ENCODE results near the gene FKBP10. TPM values are rescaled to one million over a fixed set of nuclear protein-coding genes. Genes with fewer than 3 reads are reported as not detected.
A peak's percentile ranks its signal among the peaks of the same experiment; 100 is the strongest.

The FKBP10 gene
- total RNA-seq, 2 experiments from 2014 or later, result not detected

- no peak for TF ChIP-seq CTCF (IDR thresholded peaks at IDR 0.05)
- no peak for ATAC-seq (ENCODE audit: poor library complexity)
- H3K4me1 ChIP-seq (ENCODE audit: insufficient read depth, low read length), result peaks cover 24% of the 10 kb centered on the region
- peaks cover 37% of the 10 kb centered on the region for H3K4me1 Mint-ChIP-seq (ENCODE audit: low read depth)
- peak overlapping the region; percentile 53 for H3K4me3 ChIP-seq (ENCODE audit: low read length)
- peaks cover 0 to 5% of the 10 kb centered on the region in 2 experiments for H3K9me3 ChIP-seq (ENCODE audit: control insufficient read depth in 1 of 2, insufficient read depth in 1 of 2, low read length in 2 of 2)
- intact Hi-C loops (cut with DNase I, micrococcal nuclease), result loop anchor here in 1 of 2 experiments (5.0 kb wide), 1 partner anchor 49 kb away; no protein-coding TSS in a partner anchor
- ChIA-PET POLR2A (interaction anchor here (1.7 to 1.9 kb wide), 2 partner anchors 25 to 96 kb away, joined by 7 to 8 read pairs; no protein-coding TSS in a partner anchor), CTCF (interaction anchor here (0.9 to 2.3 kb wide), 2 partner anchors 16 to 26 kb away, joined by 3 to 11 read pairs; partner anchors contain the start of gene P3H4)
- H3K9me3 Mint-ChIP-seq, result no peaks in the 10 kb centered on the region
- no peaks in the 10 kb centered on the region for H3K36me3 ChIP-seq (ENCODE audit: insufficient read depth, low read length)
- H3K4me3 Mint-ChIP-seq, result peak overlapping the region; percentile 82
- H3K27ac ChIP-seq (ENCODE audit: low read depth in 1 of 2, low read length in 2 of 2), result no peak overlapping the region
- H3K27ac Mint-ChIP-seq, result no peak overlapping the region
- no peaks in the 10 kb centered on the region for H3K36me3 Mint-ChIP-seq (ENCODE audit: low read depth)
- H3K27me3 ChIP-seq (ENCODE audit: control insufficient read depth in 1 of 2, insufficient read depth in 2 of 2, low read length in 2 of 2), result peaks cover 22 to 29% of the 10 kb centered on the region in 2 experiments
- peaks cover 39% of the 10 kb centered on the region for H3K27me3 Mint-ChIP-seq
- DNase-seq, result peak in 2 of 14 experiments; percentile 33 to 62
Measured at GRCh38 chr17:41785859-41786226, 27.0 kb upstream of the FKBP10 start.

GRCh38 chr17:41786227-41787020, 26.4 kb upstream of the FKBP10 start, which contains the start of gene JUP:
Gene JUP, minus strand, starts transcription at chr17:41786711. Its CDS starts 14,857 bp downstream, at chr17:41771854.
- ATAC-seq (ENCODE audit: poor library complexity) (peak; percentile 95), DNase-seq (peak; percentile 74 to 94 (median 85))
- ChIA-PET POLR2A (interaction anchor here (1.0 to 1.9 kb wide), 3 partner anchors 25 to 98 kb away, joined by 3 to 8 read pairs (median 7); partner anchors contain the start of gene EIF1), CTCF (interaction anchor here (0.9 to 2.3 kb wide), 2 partner anchors 15 to 25 kb away, joined by 3 to 11 read pairs; partner anchors contain the start of gene P3H4)
- Mint-ChIP-seq H3K27me3 (peaks cover 38% of the 10 kb centered on the region), H3K4me1 (ENCODE audit: low read depth) (peaks cover 37% of the 10 kb centered on the region), H3K9me3 (no peaks in the 10 kb centered on the region), H3K36me3 (ENCODE audit: low read depth) (no peaks in the 10 kb centered on the region), H3K4me3 (peak within 1 kb of the TSS; percentile 90), H3K27ac (no peak within 1 kb of the TSS)
- intact Hi-C loops (cut with DNase I, micrococcal nuclease), result loop anchor here in 1 of 2 experiments (5.0 kb wide), 1 partner anchor 49 kb away; no protein-coding TSS in a partner anchor
- Histone ChIP-seq H3K4me1 (ENCODE audit: insufficient read depth, low read length) (peaks cover 24% of the 10 kb centered on the region), H3K4me3 (ENCODE audit: low read length) (peak within 1 kb of the TSS; percentile 53), H3K36me3 (ENCODE audit: insufficient read depth, low read length) (no peaks in the 10 kb centered on the region), H3K27me3 (ENCODE audit: control insufficient read depth in 1 of 2, insufficient read depth in 2 of 2, low read length in 2 of 2) (peaks cover 22 to 29% of the 10 kb centered on the region in 2 experiments), H3K9me3 (ENCODE audit: control insufficient read depth in 1 of 2, insufficient read depth in 1 of 2, low read length in 2 of 2) (peaks cover 0 to 5% of the 10 kb centered on the region in 2 experiments), H3K27ac (ENCODE audit: low read depth in 1 of 2, low read length in 2 of 2) (no peak within 1 kb of the TSS)
- TF ChIP-seq CTCF (IDR thresholded peaks at IDR 0.05), result no peak

GRCh38 chr17:41787021-41787418, 25.8 kb upstream of the FKBP10 start:
- intact Hi-C loops (cut with DNase I, micrococcal nuclease), result loop anchor here in 1 of 2 experiments (5.0 kb wide), 1 partner anchor 50 kb away; no protein-coding TSS in a partner anchor
- H3K27ac Mint-ChIP-seq, result no peak overlapping the region
- no peak for TF ChIP-seq CTCF (IDR thresholded peaks at IDR 0.05)
- H3K4me3 Mint-ChIP-seq, result peak overlapping the region; percentile 90
- ATAC-seq (ENCODE audit: poor library complexity), result no peak
- peaks cover 37% of the 10 kb centered on the region for H3K4me1 Mint-ChIP-seq (ENCODE audit: low read depth)
- CTCF ChIA-PET, result interaction anchor here (2.3 kb wide), 1 partner anchor 15 kb away, joined by 11 read pairs; no protein-coding TSS in a partner anchor
- no peak overlapping the region for H3K4me3 ChIP-seq (ENCODE audit: low read length)
- no peaks in the 10 kb centered on the region for H3K36me3 ChIP-seq (ENCODE audit: insufficient read depth, low read length)
- peaks cover 0 to 5% of the 10 kb centered on the region in 2 experiments for H3K9me3 ChIP-seq (ENCODE audit: control insufficient read depth in 1 of 2, insufficient read depth in 1 of 2, low read length in 2 of 2)
- no peaks in the 10 kb centered on the region for H3K36me3 Mint-ChIP-seq (ENCODE audit: low read depth)
- H3K27me3 ChIP-seq (ENCODE audit: control insufficient read depth in 1 of 2, insufficient read depth in 2 of 2, low read length in 2 of 2), result peaks cover 22 to 28% of the 10 kb centered on the region in 2 experiments
- H3K27ac ChIP-seq (ENCODE audit: low read depth in 1 of 2, low read length in 2 of 2), result no peak overlapping the region
- POLR2A ChIA-PET, result interaction anchor here (1.0 to 1.9 kb wide), 3 partner anchors 24 to 99 kb away, joined by 3 to 8 read pairs (median 7); partner anchors contain the start of gene EIF1
- H3K27me3 Mint-ChIP-seq, result peaks cover 32% of the 10 kb centered on the region
- H3K9me3 Mint-ChIP-seq, result no peaks in the 10 kb centered on the region
- no peak for DNase-seq
- peaks cover 24% of the 10 kb centered on the region for H3K4me1 ChIP-seq (ENCODE audit: insufficient read depth, low read length)
